NCI-H187 treated with DMSO at 0.1 percent for 48 hours (cell line): ENCODE data around the gene HSD17B1.
"Not testable (repeated sequence)": the region's sequence is repeated elsewhere in the genome, so short reads cannot be mapped to it uniquely, and the experiment has no call there.

Experiments
- DNase-seq: peaks from one replicate; lab custom pipeline; 2025; lab: John Stamatoyannopoulos, UW

The HSD17B1 gene

DNA sequence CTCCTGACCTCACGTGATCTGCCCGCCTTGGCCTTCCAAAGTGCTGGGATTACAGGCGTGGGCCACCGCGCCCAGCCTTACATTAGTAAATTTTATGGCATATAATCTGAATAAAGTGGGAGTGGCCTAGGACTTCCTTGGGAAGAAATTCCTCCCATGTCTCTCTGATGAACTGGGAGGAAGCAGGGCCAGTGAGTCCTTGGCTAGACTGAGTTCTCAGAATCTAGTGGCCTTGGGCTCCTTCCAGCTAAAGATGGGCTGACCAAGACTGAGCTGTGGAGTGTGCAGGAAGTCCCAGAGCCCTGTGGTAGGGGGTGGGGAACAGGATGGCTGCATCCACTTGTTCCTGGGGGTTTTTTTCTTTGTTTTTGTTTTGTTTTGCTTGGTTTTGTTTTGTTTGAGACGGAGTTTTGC, 26.7 kb upstream of the HSD17B1 start:
- no peak for DNase-seq

DNA sequence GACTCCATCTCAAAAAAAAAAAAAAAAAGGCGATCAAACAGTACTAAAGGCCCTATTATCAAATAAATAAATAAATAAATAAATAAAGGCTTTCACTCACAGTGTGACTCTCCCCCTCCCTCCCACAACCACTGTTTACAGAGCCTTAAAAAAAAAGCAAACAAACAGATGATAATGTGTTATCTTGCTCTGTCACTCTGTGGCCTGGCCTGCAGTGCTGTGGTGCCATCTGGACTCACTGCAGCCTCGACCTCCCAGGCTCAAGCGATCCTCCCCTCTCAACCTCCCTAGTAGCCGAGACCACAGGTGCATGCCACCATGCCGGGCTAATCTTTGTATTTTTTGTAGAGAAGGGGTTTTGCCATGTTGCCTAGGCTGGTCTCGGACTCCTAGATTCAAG, 24.8 kb upstream of the HSD17B1 start:
- no peak for DNase-seq

DNA sequence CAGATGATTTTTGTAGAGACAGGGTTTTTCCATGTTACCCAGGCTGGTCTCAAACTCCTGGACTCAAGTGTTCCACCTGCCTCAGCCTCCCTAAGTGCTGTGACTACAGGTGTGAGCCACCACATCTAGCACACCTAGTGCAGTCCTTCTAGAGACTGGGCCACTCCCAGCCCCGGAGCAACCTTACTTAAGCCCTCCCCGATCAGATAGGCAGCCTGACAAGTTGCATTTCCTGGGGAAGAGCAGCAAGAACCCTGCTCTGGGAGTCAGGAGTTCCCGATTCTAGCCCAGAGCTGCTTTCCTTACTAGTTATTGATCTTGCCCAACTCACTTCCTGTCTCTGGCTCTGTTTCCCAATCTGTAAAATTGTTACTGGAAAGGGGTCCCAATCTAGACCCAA, 23.7 kb upstream of the HSD17B1 start:
- no peak for DNase-seq

DNA sequence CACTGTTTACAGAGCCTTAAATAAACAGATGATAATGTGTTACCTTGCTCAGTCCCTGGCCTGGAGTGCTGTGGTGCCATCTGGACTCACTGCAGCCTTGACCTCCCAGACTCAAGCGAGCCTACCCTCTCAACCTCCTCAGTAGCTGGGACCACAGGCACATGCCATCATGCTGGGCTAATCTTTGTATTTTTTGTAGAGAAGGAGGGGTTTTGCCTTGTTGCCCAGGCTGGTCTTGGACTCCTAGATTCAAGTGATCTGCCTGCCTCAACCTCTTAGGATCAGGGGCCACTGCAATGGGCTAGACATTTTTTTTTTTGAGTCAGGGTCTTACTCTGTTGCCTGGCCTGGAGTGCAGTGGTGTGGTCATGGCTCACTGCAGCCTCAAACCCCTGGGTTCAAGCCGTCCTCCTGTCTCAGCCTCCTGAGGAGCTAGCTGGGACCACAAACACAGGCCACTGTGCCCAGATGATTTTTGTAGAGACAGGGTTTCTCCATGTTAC, 21.7 kb upstream of the HSD17B1 start:
- no peak for DNase-seq

DNA sequence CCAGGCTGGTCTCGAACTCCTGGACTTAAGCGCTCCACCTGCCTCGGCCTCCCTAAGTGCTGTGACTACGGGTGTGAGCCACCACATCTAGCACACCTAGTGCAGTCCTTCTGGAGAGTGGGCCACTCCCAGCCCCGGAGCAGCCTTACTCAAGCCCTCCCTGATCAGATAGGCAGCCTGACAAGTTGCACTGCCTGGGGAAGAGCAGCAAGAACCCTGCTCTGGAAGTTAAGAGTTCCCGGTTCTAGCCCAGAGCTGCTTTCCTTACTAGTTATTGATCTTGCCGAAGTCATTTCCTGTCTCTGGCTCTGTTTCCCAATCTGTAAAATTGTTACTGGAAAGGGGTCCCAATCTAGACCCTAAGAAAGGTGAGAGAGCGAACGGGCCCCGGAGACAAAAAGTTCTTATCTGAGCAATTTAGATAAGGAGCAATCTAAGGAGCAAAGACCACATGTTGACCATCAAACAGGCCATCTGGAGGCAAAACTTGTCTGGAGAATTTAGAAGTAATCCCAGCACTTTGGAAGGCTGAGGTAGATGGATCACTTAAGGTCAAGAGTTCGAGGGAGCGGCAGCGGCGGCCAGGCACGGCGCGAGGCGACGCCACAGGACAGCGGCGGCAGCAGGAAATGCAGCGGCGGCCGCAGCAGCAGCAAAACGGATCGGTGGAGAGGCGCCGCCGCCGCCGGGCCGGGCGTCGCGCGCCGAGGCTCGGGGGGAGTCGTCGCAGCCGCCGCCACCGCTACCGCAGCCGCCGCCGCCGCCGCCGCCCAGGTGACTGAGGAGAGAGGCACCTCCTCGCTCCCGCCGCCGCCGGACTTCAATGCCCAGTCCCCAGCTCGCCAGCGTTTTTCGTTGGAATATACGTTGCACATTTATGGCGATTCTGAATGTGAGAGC, 21.0 kb upstream of the HSD17B1 start:
- DNase-seq, result no peak

DNA sequence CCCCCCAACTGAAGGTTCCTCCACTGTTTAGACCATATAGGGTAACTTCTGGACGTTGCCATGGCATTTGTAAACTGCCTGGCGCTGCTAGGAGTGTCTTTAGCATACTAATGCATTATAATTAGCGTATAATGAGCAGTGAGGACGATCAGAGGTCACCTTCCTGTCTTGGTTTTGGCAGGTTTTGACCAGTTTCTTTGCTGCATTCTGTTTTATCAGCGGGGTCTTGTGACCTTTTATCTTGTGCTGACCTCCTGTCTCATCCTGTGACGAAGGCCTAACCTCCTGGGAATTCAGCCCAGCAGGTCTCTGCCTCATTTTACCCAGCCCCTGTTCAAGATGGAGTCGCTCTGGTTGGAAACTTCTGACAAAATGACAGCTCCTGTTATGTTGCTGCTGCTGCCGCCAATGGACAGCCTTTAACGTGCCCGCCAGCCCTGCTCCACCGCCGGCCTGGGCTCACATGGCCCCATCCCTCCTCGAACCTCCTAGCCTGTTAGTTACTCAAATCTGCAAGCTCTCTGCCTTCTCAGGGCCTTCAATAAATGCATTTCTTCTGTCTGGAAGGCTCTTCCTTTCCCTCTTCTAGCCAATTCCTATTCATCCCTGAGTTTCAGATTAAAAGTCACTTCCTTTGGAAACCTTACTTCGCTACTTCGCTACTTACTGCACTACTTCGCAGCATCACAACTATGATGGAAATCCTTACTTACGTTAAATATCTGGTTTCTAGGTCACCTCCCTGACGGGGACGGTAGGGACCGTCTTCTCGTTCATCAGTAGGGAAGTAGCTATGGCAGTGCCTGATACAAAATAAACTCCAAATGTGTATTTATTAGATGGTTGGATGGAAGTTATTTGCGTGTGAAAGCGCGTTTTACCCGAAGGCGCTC, 17.3 kb upstream of the HSD17B1 start:
- no peak for DNase-seq

DNA sequence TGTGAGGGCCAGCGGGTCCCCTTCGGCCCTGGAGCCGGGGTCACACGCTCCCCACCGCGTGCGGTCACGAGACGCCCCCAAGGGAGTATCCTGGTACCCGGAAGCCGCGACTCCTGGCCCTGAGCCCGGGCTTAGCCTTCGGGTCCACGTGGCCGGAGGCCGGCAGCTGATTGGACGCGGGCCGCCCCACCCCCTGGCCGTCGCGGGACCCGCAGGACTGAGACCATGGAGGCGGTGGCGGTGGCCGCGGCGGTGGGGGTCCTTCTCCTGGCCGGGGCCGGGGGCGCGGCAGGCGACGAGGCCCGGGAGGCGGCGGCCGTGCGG, 16.7 kb upstream of the HSD17B1 start, which contains the start of gene NAGLU:
Gene NAGLU (plus strand): TSS at position 194 of the 324 bp plus-strand sequence. CDS start 32 bp downstream, at position 226.
- DNase-seq, result no peak

DNA sequence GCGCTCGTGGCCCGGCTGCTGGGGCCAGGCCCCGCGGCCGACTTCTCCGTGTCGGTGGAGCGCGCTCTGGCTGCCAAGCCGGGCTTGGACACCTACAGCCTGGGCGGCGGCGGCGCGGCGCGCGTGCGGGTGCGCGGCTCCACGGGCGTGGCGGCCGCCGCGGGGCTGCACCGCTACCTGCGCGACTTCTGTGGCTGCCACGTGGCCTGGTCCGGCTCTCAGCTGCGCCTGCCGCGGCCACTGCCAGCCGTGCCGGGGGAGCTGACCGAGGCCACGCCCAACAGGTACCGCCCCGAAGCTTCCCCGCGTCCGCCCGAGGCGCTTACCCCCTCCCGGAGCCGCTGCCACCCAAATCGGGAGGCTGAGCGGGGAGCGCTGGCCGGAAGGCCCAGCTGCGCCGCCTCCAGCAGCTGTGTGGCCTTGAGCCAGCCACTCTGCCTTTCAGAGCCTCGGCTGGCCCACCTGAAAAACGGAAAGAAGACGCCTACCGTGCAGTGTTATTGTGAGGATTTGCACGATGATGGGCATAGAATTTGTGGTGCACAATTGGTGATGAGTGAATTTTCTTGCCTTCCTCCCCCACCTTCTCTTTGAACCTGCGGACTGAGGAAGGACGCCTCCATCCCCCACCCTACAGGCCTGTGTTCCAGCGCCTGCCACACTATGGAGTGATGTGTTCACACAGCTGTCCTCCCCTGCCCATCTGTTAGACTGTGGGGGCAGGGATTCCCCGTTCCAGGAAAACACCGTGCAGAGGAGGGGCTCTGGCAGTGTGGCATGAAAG, 16.2 kb upstream of the HSD17B1 start:
- DNase-seq, result no peak

DNA sequence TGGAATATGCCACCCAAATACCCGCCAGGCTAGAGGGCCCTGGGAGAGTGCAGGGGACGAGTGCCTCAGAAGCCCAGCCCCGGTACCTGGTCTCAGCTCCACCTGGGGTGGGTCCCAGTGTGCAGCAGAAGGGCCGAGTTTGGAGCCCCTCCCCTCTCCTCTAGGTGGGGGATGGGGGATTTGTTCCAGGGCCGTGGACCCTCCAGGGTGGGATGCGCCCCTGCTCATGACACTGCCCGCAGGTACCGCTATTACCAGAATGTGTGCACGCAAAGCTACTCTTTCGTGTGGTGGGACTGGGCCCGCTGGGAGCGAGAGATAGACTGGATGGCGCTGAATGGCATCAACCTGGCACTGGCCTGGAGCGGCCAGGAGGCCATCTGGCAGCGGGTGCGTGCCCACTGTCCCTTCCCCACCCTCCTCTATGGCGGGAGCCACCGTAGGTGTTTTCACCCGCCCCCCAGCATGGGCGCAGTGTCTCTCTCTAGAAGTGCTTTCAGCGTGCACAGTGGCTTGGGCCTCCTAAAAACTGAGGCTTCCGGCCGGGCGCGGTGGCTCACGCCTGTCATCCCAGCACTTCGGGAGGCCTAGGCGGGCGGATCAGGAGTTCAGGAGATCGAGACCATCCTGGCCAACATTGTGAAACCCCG, 15.4 kb upstream of the HSD17B1 start:
- DNase-seq, result no peak

DNA sequence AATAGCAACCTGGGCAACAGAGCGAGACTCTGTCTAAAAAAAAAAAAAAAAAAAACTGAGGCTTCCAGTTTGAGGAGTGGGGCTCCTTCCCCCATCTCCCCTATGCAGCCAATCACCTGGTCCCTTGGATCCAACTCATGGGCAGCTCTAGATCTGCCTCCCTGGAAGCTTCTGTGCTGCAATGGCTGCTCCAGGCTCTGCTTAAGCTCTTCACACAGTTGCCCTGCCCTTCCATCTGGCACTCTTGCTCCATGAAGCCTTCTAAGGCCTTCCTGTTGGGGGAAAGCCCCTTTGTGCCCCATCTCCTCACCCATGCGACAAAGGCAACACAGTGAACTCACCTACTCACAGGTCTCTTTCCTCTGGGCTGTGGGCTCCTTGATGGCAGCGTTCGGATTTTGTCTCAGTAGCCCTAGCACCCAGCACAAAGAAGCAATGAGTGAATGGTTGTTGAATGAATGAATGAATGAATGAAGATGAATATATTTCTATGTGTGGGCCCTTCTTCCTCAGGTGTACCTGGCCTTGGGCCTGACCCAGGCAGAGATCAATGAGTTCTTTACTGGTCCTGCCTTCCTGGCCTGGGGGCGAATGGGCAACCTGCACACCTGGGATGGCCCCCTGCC, 14.8 kb upstream of the HSD17B1 start:
- DNase-seq, result no peak

DNA sequence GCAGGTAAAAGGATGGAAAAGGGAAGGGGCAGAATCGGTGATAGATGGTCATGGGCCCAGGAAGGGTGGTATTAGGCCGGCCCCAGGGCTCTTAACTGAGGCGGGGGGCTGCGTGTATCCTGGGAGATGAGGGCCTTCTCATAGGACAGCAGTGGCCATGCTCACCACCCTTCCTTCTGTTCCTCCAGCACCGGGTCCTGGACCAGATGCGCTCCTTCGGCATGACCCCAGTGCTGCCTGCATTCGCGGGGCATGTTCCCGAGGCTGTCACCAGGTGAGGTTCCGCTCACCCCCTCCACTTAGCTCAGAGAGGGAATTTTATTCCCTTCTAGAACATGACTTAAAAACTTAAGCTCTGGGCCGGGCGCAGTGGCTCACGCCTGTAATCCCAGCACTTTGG, 14.2 kb upstream of the HSD17B1 start:
- DNase-seq, result no peak

DNA sequence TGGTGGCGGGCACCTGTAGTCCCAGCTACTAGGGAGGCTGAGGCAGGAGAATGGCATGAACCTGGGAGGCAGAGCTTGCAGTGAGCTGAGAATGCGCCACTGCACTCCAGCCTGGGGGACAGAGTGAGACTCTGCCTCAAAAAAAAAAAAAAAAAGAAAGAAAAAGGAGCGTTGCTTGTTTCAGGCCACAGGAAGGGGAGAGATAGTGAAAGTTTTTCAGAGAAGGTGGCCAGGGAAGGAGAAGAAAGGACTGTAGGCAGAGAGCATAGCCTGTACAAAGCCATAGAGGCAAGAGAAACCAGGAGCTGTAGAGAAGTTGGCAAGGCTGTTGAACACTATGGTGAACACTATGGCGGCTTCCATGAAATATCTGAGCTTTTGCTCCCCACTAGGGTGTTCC, 12.2 kb upstream of the HSD17B1 start:
- DNase-seq, result not testable (repeated sequence)

DNA sequence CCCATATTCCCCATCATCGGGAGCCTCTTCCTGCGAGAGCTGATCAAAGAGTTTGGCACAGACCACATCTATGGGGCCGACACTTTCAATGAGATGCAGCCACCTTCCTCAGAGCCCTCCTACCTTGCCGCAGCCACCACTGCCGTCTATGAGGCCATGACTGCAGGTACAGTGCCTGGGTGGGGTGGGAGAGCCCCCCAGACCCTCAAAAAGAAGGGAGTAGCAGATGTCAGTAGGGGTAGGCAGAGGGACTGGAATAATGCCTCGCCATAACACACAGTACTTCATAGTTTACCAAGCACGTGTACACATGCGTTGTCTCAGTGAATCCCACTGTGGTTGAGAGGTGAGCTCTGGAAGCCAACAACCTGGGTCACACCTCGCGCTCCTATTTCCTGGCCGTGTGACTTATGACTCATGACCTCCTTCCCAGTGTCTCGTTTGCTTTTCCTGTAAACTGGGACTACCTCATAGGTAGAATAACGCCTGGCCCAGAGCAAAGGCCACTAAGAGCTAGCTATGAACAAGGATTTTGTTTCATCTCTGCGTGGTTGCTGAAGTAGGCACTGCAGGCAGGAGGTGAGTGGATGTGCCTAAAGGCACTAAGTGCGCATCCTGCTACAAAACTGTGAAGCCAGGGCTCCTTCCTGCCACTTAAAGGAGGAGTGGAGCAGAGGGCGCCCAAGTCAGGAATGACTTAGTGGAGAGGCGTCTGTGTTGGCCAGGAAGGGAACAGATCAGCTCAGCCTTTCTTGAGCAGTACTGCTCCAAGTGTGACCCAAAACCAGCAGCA, 11.5 kb upstream of the HSD17B1 start:
- DNase-seq, result no peak

DNA sequence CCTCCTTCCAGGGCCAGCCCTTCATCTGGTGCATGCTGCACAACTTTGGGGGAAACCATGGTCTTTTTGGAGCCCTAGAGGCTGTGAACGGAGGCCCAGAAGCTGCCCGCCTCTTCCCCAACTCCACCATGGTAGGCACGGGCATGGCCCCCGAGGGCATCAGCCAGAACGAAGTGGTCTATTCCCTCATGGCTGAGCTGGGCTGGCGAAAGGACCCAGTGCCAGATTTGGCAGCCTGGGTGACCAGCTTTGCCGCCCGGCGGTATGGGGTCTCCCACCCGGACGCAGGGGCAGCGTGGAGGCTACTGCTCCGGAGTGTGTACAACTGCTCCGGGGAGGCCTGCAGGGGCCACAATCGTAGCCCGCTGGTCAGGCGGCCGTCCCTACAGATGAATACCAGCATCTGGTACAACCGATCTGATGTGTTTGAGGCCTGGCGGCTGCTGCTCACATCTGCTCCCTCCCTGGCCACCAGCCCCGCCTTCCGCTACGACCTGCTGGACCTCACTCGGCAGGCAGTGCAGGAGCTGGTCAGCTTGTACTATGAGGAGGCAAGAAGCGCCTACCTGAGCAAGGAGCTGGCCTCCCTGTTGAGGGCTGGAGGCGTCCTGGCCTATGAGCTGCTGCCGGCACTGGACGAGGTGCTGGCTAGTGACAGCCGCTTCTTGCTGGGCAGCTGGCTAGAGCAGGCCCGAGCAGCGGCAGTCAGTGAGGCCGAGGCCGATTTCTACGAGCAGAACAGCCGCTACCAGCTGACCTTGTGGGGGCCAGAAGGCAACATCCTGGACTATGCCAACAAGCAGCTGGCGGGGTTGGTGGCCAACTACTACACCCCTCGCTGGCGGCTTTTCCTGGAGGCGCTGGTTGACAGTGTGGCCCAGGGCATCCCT, 9.3 kb upstream of the HSD17B1 start:
- no peak for DNase-seq

DNA sequence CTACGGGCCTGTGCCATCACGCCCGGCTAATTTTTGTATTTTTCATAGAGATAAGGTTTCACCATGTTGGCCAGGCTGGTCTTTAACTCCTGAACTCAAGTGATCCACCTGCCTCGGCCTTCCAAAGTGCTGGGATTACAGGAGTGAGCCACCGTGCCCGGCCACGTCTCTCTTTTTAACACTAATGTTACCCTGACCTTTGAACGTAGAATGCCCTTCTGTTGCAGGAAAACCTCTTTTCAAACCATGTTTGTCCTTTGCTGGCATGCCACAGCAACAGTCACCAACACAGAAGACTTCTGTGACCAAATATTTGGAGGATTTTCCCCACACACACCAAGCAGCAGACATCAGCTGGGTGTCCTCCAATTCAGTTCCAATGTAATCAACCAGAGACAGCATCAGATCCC, 7.8 kb upstream of the HSD17B1 start:
- DNase-seq, result no peak

DNA sequence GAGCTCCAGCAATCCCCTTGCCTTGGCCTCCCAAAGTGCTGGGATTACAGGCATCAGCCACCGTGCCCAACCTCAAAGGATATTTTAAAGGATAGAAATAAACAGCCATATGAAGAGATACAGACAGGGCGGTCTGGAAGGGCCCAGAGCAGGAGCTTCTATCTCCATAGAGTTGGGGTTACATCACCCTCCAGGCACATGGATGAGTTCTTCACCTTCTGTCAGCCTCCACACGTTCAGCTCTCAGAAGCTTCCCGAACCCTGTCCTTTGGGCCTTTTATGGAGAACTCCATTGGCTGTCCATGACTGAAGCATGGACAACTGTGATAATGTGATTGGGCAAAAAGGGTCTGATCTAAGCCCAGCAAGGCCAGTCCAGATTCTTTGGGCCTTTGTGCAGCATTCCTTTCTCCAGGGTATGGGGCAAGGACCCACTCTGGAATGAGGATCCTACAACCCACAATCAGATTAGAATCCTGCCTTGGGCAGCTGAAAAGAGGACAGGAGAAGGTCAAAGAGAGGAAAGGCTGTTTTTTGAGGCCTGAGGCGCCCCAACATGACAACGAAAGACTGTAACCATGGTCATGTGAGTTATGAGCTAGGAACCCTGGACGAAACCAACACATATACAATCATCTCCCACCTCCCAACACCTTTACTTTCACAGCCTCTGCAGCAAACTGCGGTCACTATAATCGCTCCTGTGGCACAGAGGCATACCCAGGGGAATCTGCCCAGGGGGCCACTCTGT, 6.8 kb upstream of the HSD17B1 start:
- not testable (repeated sequence) for DNase-seq

DNA sequence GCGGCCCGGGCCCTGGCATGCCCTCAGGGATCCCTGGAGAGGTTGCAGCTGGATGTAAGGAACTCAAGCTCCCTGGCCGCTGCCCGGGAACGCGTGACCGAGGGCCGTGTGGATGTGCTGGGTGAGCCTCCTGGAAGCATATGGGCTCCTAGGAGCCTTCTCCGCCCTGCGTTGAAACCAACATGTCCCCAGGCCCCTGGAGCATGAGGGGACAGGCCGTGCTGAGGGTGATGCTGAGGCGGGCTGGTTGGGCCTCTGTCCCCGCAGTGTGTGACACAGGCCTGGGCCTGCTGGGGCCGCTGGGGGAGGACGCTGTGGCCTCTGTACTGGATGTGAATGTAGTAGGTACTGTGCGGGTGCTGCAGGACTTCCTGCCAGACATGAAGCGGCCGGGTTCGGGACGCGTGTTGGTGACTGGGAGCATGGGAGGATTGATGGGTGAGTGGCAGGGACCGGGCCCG, 5.7 kb upstream of the HSD17B1 start:
- no peak for DNase-seq

DNA sequence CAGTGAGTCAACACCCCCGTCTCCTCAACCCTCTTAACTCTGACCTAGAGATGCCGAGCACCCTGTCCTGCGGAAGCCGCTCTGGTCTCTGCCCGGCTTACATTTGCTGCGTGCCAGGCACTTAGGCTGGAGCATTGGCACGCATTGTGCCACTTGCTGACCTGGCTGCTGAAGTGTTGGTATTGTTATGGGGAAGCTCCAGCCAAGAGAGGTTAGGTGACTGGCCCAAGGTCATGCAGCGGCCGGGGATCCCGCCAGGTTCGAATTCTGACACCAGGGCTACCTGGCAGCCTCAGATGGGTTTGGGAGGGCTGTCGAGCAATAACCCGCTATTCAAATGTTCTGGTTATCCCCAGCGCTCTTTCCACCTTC, 5.0 kb upstream of the HSD17B1 start:
- no peak for DNase-seq
